Ishikawa (cell line): ENCODE measurements around the gene P2RX6.

Experiments
- CREB1 ChIP-seq: IDR thresholded peaks from 2 replicates; pipeline ENCODE4 v1.6.1; 2012; ENCODE audit warnings: low read depth
- EGR1 ChIP-seq: IDR thresholded peaks from 2 replicates; pipeline ENCODE4 v1.6.1; 2012
- EP300 ChIP-seq: IDR thresholded peaks from 2 replicates; pipeline ENCODE4 v1.6.1; 2012; ENCODE audit warnings: borderline replicate concordance
- MAX ChIP-seq: IDR thresholded peaks from 2 replicates; pipeline ENCODE4 v1.6.1; 2012
- RAD21 ChIP-seq: IDR thresholded peaks from 2 replicates; pipeline ENCODE4 v1.6.1; 2012; ENCODE audit warnings: low read depth
- REST ChIP-seq: IDR thresholded peaks from 2 replicates; pipeline ENCODE4 v1.6.1; 2012; ENCODE audit warnings: low read depth, mild to moderate bottlenecking
- TAF1 ChIP-seq: IDR thresholded peaks from 2 replicates; pipeline ENCODE4 v1.6.1; 2012; ENCODE audit warnings: low read depth, mild to moderate bottlenecking
- USF1 ChIP-seq: IDR thresholded peaks from 2 replicates; pipeline ENCODE4 v1.6.1; 2012

- no peak for TF ChIP-seq TAF1
- no peak for TF ChIP-seq REST
- no peak for TF ChIP-seq CREB1
- no peak for TF ChIP-seq EGR1
- no peak for TF ChIP-seq MAX
- no peak for TF ChIP-seq USF1
- TF ChIP-seq RAD21 = no peak
- no peak for TF ChIP-seq EP300
Measured at GRCh38 chr22:20989323-20990138, 25.4 kb upstream of the P2RX6 start.
